Measurements from ENCODE around the gene PHYH.
"Not testable (repeated sequence)": the region's sequence is repeated elsewhere in the genome, so short reads cannot be mapped to it uniquely, and the experiment has no call there.

Gene PHYH

DNA sequence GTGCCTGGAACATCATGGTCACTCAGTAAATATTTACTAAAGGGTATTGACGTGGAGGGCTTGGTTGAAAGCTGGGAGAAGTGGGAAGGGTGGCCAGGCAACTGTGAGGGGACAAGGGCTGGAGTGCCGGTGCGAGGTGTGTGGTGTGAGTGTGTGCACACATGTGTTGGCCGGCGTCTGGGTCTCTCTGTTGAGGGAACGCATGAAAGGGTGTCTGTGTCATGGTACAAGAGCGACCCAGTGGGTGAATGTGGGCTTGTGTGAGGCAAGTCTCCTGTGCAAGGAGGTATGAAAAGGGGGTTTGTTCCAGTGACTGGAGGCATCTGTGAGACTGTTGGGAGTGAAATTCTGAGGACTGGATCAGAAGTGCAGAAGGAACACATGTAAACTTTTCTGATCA lies 36.3 kb downstream of the PHYH start:
- TF ChIP-seq CTCF (IDR thresholded peaks at IDR 0.05; ENCODE audit: low read depth, low read length), result no peak
- no peak overlapping the region for H3K4me3 ChIP-seq (ENCODE audit: low read depth, low read length)
- in situ Hi-C loops (cut with HindIII; ENCODE audit: low sequenced_read_pairs), result no loop called here
- no peak for DNase-seq (ENCODE audit: low read depth, low spot score)

GRCh38 chr10:13262433-13262832 lies 37.4 kb downstream of the PHYH start:
- no peak for DNase-seq (ENCODE audit: low read depth, low spot score)
- TF ChIP-seq CTCF (IDR thresholded peaks at IDR 0.05; ENCODE audit: low read depth, low read length), result no peak
- in situ Hi-C loops (cut with HindIII; ENCODE audit: low sequenced_read_pairs), result no loop called here
- no peak overlapping the region for H3K4me3 ChIP-seq (ENCODE audit: low read depth, low read length)

DNA sequence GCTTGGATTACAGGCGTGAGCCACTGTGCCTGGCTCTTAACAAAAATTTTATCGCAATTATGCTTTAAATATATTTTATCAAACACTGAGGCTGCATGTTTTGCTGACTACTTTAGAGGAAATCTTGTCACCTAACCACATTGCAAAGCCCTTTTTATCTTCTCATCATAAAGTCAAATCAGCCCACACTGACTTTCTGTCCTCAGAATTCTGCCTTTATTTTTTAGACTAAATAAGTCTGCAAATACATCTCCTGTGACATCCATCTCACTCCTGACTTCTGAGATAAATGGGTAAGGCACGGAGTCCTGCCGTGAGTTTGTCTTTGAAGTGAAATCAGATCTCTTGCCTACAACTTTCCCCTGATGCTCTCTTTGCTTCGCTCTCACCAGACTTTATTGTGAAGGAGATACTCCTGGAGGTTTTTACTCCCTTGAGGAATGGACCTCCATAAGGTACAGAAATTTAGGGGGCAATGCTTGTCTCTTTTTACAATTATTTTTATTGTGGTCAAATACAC lies 42.2 kb downstream of the PHYH start:
- no peak for TF ChIP-seq CTCF (IDR thresholded peaks at IDR 0.05; ENCODE audit: low read depth, low read length)
- no peak for DNase-seq (ENCODE audit: low read depth, low spot score)
- no peak overlapping the region for H3K4me3 ChIP-seq (ENCODE audit: low read depth, low read length)
- in situ Hi-C loops (cut with HindIII; ENCODE audit: low sequenced_read_pairs), result no loop called here

DNA sequence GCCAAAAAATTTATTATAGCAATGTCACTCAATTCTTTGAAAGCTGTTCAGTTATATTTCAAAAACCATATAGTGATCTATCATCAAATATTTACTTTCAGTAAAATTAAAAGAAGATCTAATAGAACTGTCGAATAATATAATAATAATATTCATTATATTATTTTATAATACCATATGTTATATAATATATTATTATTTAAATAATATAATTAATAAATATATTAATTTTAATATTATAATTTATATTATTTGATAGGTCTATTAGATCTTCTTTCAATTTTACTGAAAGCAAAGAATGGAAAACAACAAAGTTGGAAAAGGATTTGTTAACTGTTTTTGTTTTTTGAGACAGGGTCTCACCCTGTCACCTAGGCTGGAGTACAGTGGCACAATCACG lies 43.2 kb downstream of the PHYH start:
- no peak for DNase-seq (ENCODE audit: low read depth, low spot score)
- in situ Hi-C loops (cut with HindIII; ENCODE audit: low sequenced_read_pairs), result no loop called here
- no peak for TF ChIP-seq CTCF (IDR thresholded peaks at IDR 0.05; ENCODE audit: low read depth, low read length)
- no peak overlapping the region for H3K4me3 ChIP-seq (ENCODE audit: low read depth, low read length)

- TF ChIP-seq CTCF (IDR thresholded peaks at IDR 0.05; ENCODE audit: low read depth, low read length), result no peak
- no peak for DNase-seq (ENCODE audit: low read depth, low spot score)
- in situ Hi-C loops (cut with HindIII; ENCODE audit: low sequenced_read_pairs), result no loop called here
- no peak overlapping the region for H3K4me3 ChIP-seq (ENCODE audit: low read depth, low read length)
These were observed 46.1 kb downstream of the PHYH start for GRCh38 chr10:13253726-13254125.

DNA sequence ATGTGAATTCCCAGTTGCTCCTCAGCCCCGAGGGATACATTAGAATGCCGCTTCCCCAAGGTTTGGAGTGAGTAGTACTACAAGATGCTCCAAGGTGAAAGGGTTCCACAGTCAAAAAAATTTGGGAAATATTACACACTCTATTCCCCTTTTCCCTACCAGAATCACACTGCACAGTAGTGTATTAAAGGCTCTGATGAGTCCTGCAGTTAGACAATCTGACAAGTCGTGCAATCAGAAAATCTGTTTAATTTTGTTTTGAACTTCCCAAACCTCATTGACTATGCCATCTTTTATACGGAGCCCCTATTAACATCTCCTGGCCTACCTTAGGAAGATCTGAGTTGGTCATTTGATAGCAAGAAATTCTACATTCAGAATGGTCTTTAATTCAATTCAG lies 52.1 kb downstream of the PHYH start:
- no peak overlapping the region for H3K4me3 ChIP-seq (ENCODE audit: low read depth, low read length)
- in situ Hi-C loops (cut with HindIII; ENCODE audit: low sequenced_read_pairs), result no loop called here
- TF ChIP-seq CTCF (IDR thresholded peaks at IDR 0.05; ENCODE audit: low read depth, low read length), result no peak
- no peak for DNase-seq (ENCODE audit: low read depth, low spot score)

GRCh38 chr10:13247246-13247645 lies 52.6 kb downstream of the PHYH start:
- in situ Hi-C loops (cut with HindIII; ENCODE audit: low sequenced_read_pairs), result no loop called here
- H3K4me3 ChIP-seq (ENCODE audit: low read depth, low read length), result no peak overlapping the region
- no peak for DNase-seq (ENCODE audit: low read depth, low spot score)
- TF ChIP-seq CTCF (IDR thresholded peaks at IDR 0.05; ENCODE audit: low read depth, low read length), result no peak

- H3K4me3 ChIP-seq (ENCODE audit: low read depth, low read length); in situ Hi-C loops (cut with HindIII; ENCODE audit: low sequenced_read_pairs); DNase-seq (ENCODE audit: low read depth, low spot score): not testable (repeated sequence)
These were observed 57.6 kb downstream of the PHYH start for GRCh38 chr10:13242260-13242659.
